Body of pancreas (tissue), 4 donors: Measurements from ENCODE around the gene SLC22A15.

Experiments
- CTCF ChIP-seq, 7 experiments: fragments of 450-650 bp in 4 of 7; fragments of 200-600 bp in 3 of 7; sonication (generic) in 3 of 7; IDR thresholded peaks; one replicate each; pipeline ENCODE4 v1.5.1; 2016 to 2019; ENCODE audit warnings: antibody characterized with exemption in 7 of 7
- POLR2A ChIP-seq, 3 donors: fragments of 450-650 bp; IDR thresholded peaks; one replicate each; pipeline ENCODE4 v1.6.1; 2016; ENCODE audit warnings: antibody characterized with exemption in 3 of 3, mild to moderate bottlenecking in 2 of 3

GRCh38 chr1:116002781-116003420 lies 26.6 kb downstream of the SLC22A15 start:
- TF ChIP-seq CTCF (IDR thresholded peaks at IDR 0.05) (peak in 4 of 7 experiments; percentile 28 to 50 (median 33)), POLR2A (IDR thresholded peaks at IDR 0.05) (no peak)
